Posterior vena cava (tissue), 2 donors: ENCODE data around the gene SPRYD3. TPM values are rescaled to one million over a fixed set of nuclear protein-coding genes. Genes with fewer than 3 reads are reported as not detected.
A peak's percentile ranks its signal among the peaks of the same experiment; 100 is the strongest.

ENCODE experiments used
- DNase-seq: peaks from one replicate; pipeline ENCODE4 v3.0.0-alpha.2; 2020; ENCODE audit warnings: low spot score
- intact Hi-C, 2 donors: fragments of 100-400 bp; cut with DNase I; formaldehyde crosslinking; loops; one replicate each; pipeline versions ENCODE4 v1.14.1 to v1.14.2; 2022 to 2023
- total RNA-seq, 2 donors: library from RNA; stranded (reverse); fragmentation: NEBNext Ultra II Directional; extraction: Animal tissue kit (Norgen Biotek cat#: 25700); gene quantifications; one replicate each; pipeline ENCODE4 v1.2.1, GENCODE V29; 2021
- donor health status: DM: yes; HTN: yes; CAD: no.
- donor health status: DM: yes; HTN: yes; CAD: no.

SPRYD3 gene
- total RNA-seq, 2 donors from 2014 or later = 77.6 to 90.5 TPM

DNA sequence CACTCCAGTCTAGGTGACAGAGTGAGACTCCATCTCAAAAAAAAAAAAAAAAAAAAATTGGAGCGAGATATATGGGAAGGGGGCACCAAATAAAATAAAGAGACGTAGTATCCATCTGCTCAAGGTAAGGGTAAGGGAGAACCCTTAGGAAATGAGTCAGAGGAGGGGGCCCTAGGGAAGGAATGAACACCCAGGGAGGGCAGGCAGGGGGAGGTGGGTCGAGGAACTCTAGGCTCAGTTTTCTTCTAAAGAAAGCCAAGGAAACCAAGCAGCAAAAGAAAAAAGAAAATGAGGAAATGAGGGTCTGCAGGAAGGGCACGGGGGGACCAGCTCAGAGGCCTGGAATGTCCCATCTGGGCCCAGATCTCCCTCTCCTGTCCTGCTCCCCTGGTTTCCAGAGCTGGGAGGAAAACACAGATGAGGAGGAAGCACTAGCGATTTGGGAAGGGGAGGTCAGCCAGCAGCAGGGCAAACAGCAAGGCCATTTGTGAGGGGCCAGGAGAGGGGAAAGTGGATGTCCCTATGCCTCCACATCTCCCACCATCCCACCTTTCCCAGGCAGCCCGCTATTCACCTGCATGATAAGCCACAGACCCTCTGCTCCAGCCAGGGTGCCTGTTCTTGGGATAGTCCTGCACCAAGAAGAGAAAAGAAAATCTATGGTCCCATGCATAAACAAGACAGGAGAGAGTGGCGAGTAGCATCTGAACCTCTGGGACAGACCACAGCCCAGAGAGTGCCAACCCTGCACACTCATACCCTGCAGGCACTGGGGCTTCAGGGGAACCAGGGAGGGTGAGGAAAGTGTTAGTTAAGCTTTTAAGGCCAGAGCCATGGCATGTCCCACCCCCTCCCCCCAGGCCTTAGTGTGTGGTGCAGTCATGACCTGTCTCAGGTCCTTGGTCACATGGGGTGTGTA lies 11.9 kb downstream of the SPRYD3 start:
- intact Hi-C loops = loop anchor here (5.0 kb wide), 2 partner anchors 35 to 130 kb away; partner anchors contain the start of gene SOAT2 (in 2 of the 2)
- DNase-seq = no peak

DNA sequence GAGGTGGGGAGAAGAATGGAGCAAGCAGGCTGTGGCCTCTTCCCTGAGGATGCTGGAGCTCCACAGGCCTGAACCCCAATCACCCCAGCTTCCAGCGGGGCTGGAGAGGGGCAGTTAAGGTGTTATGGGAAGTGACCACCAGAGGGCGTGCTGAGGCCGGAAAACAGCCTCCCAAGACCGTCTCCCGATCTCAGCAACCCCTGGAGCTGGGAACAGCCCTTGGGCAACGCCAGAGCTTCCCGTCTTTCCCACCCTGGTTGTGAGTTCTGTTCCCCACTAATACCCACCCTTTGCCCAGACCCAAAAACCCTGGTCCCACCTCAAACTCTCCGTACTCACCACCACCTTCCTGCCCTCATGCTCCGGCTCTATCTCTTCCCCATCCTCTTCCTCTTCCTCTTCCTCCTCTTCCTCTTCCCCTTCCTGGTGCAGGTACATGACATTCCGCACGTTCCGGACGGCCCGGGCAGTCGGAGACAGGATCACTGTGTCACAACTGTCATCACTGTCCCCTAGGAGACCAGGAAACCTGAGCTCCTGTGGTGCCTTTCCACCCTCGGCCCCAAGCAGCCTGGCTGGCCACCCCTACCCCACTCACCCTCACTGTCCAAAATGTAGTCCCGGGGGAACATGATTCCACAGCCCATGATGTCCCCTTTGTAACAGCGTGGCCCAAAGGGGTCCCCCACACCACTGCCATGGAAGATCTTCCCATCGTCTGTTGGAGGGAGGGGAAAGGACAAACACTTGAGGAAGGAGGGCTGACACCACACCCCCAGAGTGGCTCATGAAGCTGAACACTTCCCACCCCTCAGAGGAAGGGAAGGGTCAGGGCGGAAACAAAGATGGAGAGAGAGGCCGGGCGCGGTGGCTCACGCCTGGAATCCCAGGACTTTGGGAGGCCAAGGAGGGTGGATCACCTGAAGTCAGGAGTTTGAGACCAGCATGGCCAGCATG lies 12.9 kb downstream of the SPRYD3 start:
- intact Hi-C loops = loop anchor here (5.0 kb wide), 2 partner anchors 36 to 131 kb away; partner anchors contain the start of gene SOAT2 (in 2 of the 2)
- peak; percentile 96 for DNase-seq

DNA sequence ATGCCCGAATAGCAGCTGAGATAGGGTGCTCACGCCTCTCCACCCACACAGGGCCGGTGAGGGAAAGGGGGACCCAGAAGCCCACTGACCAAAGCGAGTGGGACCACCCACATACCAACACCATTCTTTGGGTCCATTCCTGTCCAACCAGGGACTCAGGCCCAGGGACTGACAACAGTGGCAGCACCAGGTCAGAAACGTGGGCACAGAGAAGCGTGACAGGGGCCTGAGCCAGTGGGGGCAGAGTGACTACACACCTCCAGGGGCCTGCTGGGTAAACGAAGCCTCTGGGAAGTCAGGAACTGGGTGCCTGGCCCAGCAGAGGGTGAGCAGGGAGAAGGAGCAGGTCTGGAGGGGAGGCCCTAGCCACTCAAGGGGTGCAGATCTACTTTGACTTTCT lies 13.7 kb downstream of the SPRYD3 start:
- intact Hi-C loops = loop anchor here (5.0 kb wide), 2 partner anchors 37 to 132 kb away; partner anchors contain the start of gene SOAT2 (in 2 of the 2)
- peak; percentile 73 for DNase-seq

DNA sequence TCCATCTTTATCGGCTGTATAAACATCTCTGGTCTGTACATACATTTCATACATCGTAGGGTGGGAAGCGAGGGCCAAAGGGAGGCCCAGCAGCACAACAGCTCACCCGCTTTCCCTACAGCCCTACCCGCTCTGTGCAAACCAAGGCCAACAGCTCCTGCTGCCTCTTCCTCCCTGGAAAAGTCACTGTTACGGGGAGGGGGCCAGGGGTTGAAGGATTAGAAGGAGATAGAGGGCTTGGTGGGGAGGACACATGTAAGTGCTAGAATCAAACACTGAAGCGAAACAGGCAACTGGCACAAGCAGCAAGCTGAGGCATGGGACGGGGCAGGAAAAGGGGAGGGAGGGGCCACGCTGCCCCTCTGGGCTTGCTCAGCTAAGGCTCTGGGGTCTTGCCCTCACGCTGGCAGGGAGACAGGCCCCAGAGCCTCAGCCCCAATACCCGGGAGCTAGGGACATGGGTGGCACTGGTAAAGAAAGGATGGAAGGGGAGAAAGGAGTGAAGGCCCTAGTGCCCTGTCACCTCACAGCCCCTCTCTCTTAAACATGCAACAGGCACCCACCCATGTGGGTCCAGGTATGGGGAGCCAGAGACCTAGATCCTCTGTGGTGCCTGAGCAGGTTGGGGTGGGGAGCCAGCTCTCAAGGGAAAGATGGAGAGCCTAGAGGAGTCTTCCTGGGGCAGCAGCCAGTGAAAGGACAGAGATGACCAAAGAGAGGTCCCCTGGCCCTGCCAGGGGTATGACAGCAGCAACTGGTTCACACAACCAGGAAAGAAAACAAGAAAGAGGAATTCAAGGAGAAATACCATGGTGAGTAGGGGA lies 14.4 kb downstream of the SPRYD3 start:
- intact Hi-C loops = loop anchor here (5.0 kb wide), 2 partner anchors 37 to 132 kb away; partner anchors contain the start of gene SOAT2 (in 2 of the 2)
- peak; percentile 82 for DNase-seq

DNA sequence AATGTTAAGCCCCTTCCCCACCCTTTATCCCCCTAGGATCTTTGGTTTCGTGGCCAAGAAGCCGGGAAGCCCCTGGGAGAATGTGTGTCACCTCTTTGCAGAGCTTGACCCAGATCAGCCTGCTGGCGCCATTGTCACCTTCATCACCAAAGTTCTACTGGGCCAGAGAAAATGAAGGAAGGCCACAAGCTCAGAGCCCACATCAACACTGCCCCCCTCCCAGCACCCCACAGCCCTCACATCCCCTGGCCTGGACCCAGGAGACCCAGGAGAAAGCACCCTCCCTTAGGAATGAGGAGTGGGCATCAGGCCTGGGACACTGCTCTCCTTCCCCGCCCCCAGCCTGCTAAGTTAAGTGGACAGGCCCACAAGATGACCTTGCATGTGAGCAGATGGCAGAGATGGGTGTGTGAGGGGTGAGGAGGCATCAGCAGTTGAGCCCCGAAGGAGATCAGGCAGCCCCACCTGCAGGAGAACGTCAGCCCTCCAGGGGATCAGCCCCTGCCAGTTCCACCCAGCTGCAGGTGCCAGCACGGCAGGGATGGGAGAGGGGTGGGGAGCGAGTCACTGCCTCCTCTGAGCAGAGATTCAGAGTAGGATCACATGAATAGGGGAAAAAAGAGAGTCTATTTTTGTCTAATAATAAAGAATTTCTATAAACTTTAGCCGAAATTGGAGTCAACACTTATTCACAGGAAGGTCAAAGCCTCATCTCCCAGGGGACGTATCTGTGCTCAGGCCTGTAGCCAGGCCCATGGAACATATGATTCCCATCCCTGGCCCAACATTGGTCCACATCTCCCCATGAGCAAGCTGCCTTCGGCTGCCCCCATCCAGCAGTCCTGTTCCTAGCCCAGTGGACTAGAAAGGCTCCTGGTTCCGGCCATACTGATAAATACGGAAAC lies 15.2 kb downstream of the SPRYD3 start:
- intact Hi-C loops = no loop called here
- DNase-seq = peak; percentile 91

DNA sequence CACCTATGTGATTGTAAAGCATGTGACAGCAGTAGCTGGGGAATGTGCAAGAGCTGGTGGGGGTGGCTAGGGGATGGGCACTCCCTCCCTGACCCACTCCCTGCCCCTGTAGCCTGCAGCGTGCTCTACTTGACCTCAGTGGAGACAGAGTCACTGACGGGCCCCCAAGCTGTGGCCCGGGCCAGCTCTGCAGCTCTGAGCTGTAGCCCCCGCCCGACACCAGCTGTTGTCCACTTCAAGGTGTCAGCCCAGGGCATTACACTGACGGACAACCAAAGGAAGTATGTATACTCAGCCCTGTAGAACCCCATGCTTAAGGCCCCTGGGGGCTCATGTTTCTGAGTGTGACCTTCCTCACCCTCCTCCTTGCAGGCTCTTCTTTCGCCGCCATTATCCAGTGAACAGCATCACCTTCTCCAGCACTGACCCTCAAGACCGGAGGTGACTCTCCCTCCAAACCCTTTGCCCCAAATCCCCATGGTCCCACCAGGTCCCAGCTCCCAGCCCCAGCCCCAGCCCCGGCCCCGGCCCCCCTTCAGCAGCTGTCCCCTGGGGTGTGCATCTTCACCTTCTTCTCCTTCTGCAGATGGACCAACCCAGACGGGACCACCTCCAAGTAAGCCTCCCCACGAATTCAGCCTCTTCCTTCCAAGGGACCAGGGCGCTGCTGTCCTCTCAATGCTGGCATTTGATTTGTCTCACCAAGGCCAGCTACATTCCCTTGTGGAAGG lies 16.0 kb downstream of the SPRYD3 start:
- intact Hi-C loops = no loop called here
- DNase-seq = peak; percentile 76

DNA sequence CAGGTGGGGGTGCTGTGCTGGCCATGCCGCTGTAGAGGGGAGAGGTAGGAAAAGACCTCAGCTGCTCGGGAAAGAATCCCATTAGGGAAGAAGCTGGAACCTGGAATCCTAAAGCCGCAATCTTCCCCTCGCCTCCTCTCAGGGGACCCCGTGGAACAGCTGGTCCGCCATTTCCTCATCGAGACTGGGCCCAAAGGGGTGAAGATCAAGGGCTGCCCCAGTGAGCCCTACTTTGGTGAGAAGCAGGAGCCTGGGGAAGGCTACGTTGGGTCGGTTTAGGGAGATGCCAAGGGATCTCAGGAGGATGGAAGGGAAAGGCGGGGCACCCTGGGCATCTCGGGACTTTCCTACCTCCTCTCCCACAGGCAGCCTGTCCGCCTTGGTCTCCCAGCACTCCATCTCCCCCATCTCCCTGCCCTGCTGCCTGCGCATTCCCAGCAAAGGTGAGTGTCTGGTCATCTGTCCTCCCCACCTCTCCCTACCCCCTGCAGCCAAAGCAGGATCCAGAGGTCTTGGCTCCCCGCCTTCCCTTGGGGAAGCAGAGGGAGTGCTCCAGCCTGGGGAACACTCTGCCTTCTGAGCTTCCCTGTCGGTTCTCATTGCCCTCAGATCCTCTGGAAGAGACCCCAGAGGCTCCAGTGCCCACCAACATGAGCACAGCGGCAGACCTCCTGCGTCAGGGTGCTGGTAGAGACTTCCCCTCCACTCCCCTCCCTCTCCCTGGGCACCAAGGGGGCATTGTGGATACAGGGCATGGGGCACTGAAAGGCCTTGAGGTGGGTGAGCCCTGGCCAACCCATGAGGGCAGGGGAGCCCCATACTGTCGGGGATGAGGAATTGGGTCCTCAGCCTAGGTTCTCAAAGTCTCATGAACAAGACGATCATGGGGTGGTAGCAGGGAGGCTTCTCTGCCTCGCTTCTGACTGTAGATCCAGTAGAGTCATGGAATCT lies 16.9 kb downstream of the SPRYD3 start:
- intact Hi-C loops = no loop called here
- DNase-seq = peak; percentile 74

DNA sequence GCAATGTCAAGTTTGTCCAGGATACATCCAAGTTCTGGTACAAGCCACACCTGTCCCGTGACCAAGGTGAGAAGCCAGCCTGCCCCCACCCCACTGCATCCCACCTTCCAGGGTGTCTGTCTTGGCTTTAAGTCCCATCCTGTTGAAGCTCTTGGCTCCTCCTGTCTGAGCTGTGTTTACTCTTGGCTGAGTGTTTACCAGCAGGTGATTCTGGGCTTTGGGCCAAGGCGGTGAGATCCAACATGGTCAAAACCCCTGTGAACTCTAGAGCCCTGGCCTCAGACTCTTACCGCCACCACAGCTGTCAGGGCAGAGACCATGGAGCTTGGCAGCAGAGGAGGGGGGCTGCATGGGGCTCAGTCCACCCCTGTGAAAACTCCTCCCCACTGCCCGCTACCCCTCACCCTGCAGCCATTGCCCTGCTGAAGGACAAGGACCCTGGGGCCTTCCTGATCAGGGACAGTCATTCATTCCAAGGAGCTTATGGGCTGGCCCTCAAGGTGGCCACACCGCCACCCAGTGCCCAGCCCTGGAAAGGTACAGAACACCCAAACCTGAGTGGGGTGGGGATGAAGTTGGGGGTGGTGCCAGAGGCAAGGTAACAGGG lies 17.7 kb downstream of the SPRYD3 start:
- peak; percentile 76 for DNase-seq
- intact Hi-C loops = no loop called here

DNA sequence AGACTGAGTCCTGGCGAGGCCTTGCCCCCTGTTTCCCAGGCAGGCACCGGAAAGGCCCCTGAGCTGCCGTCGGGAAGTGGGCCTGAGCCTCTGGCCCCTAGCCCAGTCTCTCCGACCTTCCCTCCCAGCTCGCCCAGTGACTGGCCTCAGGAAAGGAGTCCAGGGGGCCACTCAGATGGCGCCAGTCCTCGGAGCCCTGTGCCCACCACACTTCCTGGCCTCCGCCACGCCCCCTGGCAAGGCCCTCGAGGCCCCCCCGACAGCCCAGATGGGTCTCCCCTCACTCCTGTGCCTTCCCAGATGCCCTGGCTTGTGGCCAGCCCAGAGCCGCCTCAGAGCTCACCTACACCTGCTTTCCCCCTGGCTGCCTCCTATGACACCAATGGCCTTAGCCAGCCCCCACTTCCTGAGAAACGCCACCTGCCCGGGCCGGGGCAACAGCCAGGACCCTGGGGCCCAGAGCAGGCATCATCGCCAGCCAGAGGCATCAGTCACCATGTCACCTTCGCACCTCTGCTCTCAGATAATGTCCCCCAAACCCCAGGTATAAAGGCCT lies 18.4 kb downstream of the SPRYD3 start:
- DNase-seq = peak; percentile 79
- intact Hi-C loops = no loop called here

DNA sequence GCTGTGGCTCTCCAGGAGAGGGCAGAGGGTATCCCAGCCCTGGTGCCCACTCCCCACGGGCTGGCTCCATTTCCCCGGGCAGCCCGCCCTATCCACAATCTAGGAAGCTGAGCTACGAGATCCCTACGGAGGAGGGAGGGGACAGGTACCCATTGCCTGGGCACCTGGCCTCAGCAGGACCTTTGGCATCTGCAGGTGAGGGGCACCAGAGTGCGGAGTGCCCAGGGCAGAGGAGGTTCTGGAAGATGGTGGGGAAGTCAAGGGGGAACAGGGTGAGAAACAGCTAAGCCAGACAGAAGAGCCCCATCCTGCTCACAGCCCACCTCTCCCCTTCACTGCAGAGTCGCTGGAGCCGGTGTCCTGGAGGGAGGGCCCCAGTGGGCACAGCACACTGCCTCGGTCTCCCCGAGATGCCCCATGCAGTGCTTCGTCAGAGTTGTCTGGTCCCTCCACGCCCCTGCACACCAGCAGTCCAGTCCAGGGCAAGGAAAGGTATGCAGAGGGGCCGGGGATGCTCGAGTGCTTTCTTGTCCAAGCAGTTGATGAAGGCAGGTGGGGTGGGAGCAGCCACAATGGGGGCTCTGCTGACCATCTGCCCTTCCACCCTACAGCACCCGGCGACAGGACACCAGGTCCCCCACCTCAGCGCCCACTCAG lies 19.0 kb downstream of the SPRYD3 start:
- intact Hi-C loops = no loop called here
- peak; percentile 80 for DNase-seq

DNA sequence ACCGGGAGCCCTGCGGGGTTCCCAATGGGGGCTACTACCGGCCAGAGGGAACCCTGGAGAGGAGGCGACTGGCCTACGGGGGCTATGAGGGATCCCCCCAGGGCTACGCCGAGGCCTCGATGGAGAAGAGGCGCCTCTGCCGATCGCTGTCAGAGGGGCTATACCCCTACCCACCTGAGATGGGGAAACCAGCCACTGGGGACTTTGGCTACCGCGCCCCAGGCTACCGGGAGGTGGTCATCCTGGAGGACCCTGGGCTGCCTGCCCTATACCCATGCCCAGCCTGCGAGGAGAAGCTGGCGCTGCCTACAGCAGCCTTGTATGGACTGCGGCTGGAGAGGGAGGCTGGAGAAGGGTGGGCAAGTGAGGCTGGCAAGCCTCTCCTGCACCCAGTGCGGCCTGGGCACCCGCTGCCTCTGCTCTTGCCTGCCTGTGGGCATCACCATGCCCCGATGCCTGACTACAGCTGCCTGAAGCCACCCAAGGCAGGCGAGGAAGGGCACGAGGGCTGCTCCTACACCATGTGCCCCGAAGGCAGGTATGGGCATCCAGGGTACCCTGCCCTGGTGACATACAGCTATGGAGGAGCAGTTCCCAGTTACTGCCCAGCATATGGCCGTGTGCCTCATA lies 19.6 kb downstream of the SPRYD3 start:
- peak; percentile 75 for DNase-seq
- intact Hi-C loops = no loop called here

DNA sequence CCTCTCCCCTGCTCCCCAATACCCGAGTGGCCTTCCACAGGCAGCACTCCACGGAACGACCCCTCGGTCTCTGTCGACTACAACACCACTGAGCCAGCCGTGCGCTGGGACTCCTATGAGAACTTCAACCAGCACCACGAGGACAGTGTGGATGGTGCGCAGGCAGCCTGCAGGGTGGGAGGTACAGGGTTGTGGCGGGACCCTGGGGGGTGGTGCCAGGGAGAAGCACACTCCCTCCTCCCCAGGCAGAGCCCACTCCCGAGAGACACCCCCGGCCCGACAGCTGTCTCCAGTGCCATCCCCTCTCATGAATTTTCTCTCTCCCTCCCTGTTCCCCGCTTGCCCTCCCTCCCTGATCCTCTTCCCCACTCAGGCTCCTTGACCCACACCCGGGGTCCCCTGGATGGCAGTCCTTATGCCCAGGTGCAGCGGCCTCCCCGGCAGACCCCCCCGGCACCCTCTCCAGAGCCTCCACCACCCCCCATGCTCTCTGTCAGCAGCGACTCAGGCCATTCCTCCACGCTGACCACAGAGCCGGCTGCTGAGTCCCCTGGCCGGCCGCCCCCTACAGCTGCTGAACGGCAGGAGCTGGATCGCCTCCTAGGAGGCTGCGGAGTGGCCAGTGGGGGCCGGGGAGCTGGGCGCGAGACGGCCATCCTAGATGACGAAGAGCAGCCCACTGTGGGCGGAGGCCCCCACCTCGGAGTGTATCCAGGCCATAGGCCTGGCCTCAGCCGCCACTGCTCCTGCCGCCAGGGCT lies 20.3 kb downstream of the SPRYD3 start:
- DNase-seq = peak; percentile 82
- intact Hi-C loops = no loop called here

DNA sequence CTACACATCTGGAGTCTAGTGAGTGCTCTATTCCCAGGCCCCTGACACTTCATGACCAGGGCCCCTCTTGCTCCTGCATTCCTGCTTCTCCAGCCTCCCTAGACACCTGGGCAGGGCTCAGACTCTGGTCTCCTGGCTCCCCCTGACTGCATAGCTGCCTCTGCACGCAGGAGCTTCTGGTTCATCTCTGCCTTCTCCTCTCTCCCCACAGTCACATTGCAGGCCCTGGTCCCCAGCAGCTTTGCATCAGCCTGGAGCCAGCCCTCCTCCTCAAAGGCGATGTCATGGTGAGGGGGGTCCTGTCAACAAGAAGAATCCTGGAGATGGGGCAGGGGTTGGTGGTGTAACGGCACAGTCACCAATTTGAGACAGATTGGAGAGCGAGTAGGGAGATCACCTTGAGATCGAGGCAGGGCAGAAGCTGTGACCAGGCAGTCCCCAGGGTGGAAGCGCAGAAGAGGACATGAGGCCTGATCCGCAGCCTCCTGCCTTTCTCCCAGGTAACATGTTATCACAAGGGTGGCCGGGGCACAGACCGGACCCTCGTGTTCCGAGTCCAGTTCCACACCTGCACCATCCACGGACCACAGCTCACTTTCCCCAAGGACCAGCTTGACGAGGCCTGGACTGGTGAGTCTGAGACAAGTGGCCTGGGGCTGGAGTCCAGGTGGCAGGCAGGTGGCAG lies 21.2 kb downstream of the SPRYD3 start:
- peak; percentile 83 for DNase-seq
- intact Hi-C loops = no loop called here
